Liver (tissue), 9 donors: ENCODE data around the gene CDK5RAP3. TPM values are rescaled to one million over a fixed set of nuclear protein-coding genes. Genes with fewer than 3 reads are reported as not detected.
"Not testable (repeated sequence)": the region's sequence is repeated elsewhere in the genome, so short reads cannot be mapped to it uniquely, and the experiment has no call there.

Experiments
- DNase-seq: peaks from one replicate; pipeline ENCODE4 v3.0.0-alpha.2; 2017; ENCODE audit warnings: low spot score
- H3K27ac ChIP-seq, 2 donors: one replicate each; pipeline ENCODE4 v1.7.0; 2013; ENCODE audit warnings: inconsistent platforms in 2 of 2, low read length in 2 of 2, control low read depth in 1 of 2, low read depth in 1 of 2, mild to moderate bottlenecking in 1 of 2
- H3K27me3 ChIP-seq, 4 donors: one replicate each; pipeline versions ENCODE4 v1.6.1 to v1.7.0; 2013; ENCODE audit warnings: low read length in 3 of 4, inconsistent platforms in 1 of 4, mild to moderate bottlenecking in 1 of 4, moderate library complexity in 1 of 4; ENCODE audit not compliant: control insufficient read depth in 4 of 4, insufficient read depth in 4 of 4
- H3K36me3 ChIP-seq, 4 donors: one replicate each; pipeline versions ENCODE4 v1.6.1 to v1.7.0; 2013; ENCODE audit warnings: low read length in 3 of 4, mild to moderate bottlenecking in 3 of 4, low read depth in 1 of 4, moderate library complexity in 1 of 4; ENCODE audit not compliant: control insufficient read depth in 4 of 4, insufficient read depth in 3 of 4
- H3K4me1 ChIP-seq, 4 donors: one replicate each; pipeline versions ENCODE4 v1.6.1 to v1.7.0; 2013; ENCODE audit warnings: low read length in 3 of 4, mild to moderate bottlenecking in 3 of 4, moderate library complexity in 1 of 4; ENCODE audit not compliant: control insufficient read depth in 4 of 4, insufficient read depth in 4 of 4
- H3K4me3 ChIP-seq, 3 donors: one replicate each; pipeline versions ENCODE4 v1.6.1 to v1.7.0; 2013; ENCODE audit warnings: low read length in 3 of 3, control low read depth in 1 of 3, low read depth in 1 of 3, mild to moderate bottlenecking in 1 of 3
- H3K9ac ChIP-seq, 2 donors: one replicate each; pipeline ENCODE4 v1.7.0; 2013; ENCODE audit warnings: low read length in 2 of 2, mild to moderate bottlenecking in 2 of 2, moderate library complexity in 2 of 2, control low read depth in 1 of 2, low read depth in 1 of 2
- H3K9me3 ChIP-seq, 4 donors: one replicate each; pipeline versions ENCODE4 v1.6.1 to v1.7.0; 2013; ENCODE audit warnings: low read length in 3 of 4; ENCODE audit not compliant: control insufficient read depth in 4 of 4
- EGR1 ChIP-seq, 2 donors: IDR thresholded peaks; 2 replicates each; pipeline ENCODE4 v1.6.1; 2016 to 2018; ENCODE audit warnings: antibody characterized with exemption in 2 of 2, low read depth in 2 of 2
- FOXA1 ChIP-seq: IDR thresholded peaks from 2 replicates; pipeline ENCODE4 v1.6.1; 2016; ENCODE audit warnings: antibody characterized with exemption
- FOXA2 ChIP-seq: IDR thresholded peaks from 2 replicates; pipeline ENCODE4 v1.6.1; 2016; ENCODE audit warnings: antibody characterized with exemption
- GABPA ChIP-seq, 2 donors: IDR thresholded peaks in 1 of 2; conservative IDR thresholded peaks in 1 of 2; 2 replicates each; pipeline ENCODE4 v1.6.1; 2016; ENCODE audit warnings: antibody characterized with exemption in 2 of 2, mild to moderate bottlenecking in 1 of 2, moderate library complexity in 1 of 2
- HNF4A ChIP-seq, 2 donors: conservative IDR thresholded peaks; 2 replicates each; pipeline ENCODE4 v1.6.1; 2016; ENCODE audit warnings: antibody characterized with exemption in 2 of 2, mild to moderate bottlenecking in 2 of 2
- HNF4G ChIP-seq: IDR thresholded peaks from 2 replicates; pipeline ENCODE4 v1.6.1; 2016; ENCODE audit warnings: antibody characterized with exemption
- JUND ChIP-seq, 2 donors: IDR thresholded peaks; 2 replicates each; pipeline ENCODE4 v1.6.1; 2016; ENCODE audit warnings: antibody characterized with exemption in 2 of 2
- NR2F2 ChIP-seq: IDR thresholded peaks from 2 replicates; pipeline ENCODE4 v1.6.1; 2016; ENCODE audit warnings: antibody characterized with exemption
- RXRA ChIP-seq, 2 donors: IDR thresholded peaks; 2 replicates each; pipeline ENCODE4 v1.6.1; 2017 to 2018; ENCODE audit warnings: antibody characterized with exemption in 2 of 2, mild to moderate bottlenecking in 1 of 2
- SP1 ChIP-seq: IDR thresholded peaks from 2 replicates; pipeline ENCODE4 v1.6.1; 2018; ENCODE audit warnings: antibody characterized with exemption, mild to moderate bottlenecking
- TAF1 ChIP-seq: conservative IDR thresholded peaks from 2 replicates; pipeline ENCODE4 v1.6.1; 2016; ENCODE audit warnings: antibody characterized with exemption, mild to moderate bottlenecking
- YY1 ChIP-seq: IDR thresholded peaks from 2 replicates; pipeline ENCODE4 v1.6.1; 2016; ENCODE audit warnings: antibody characterized with exemption, mild to moderate bottlenecking
- WGBS: extraction: QIAGEN DNeasy Blood & Tissue Kit; methylation state at CpG from one replicate; pipeline ENCODE4 v1.1.7; 2013; 5-methylcytosine and 5-hydroxymethylcytosine counted together
- polyA plus RNA-seq, 2 donors: library from polyadenylated mRNA; stranded (reverse) in 1 of 2; unstranded in 1 of 2; fragments of 200-250 nt in 1 of 2; fragments of >200 nt in 1 of 2; fragmentation: Nextera tagmentation in 1 of 2; extraction: Ambion mirVana in 1 of 2; gene quantifications; one replicate each; pipeline versions ENCODE4 v1.2.1 to v1.2.3, GENCODE V29; 2013 to 2015
- total RNA-seq, 2 donors: library from RNA; depleted of rRNA; stranded (reverse); fragments of >200 nt; gene quantifications; one replicate each; pipeline ENCODE4 v1.2.3, GENCODE V29; 2014
- TF ChIP-seq, protein P1 (sequence below): IDR thresholded peaks from 2 replicates; pipeline ENCODE4 v1.6.1; 2016; ENCODE audit warnings: antibody characterized with exemption
- TF ChIP-seq, protein P2 (sequence below): IDR thresholded peaks from 2 replicates; pipeline ENCODE4 v1.6.1; 2016; ENCODE audit warnings: antibody characterized with exemption, mild to moderate bottlenecking
- TF ChIP-seq, protein P3 (sequence below): IDR thresholded peaks from 2 replicates; pipeline ENCODE4 v1.6.1; 2016; ENCODE audit warnings: antibody characterized with exemption
- TF ChIP-seq, protein P4 (sequence below): IDR thresholded peaks from 2 replicates; pipeline ENCODE4 v1.6.1; 2016; ENCODE audit warnings: antibody characterized with exemption
- TF ChIP-seq, protein P5 (sequence below): fragments of 150-350 bp; IDR thresholded peaks from 2 replicates; pipeline ENCODE4 v1.5.1; 2017; ENCODE audit warnings: improper control_type of control experiment, low read depth, low read length; ENCODE audit not compliant: missing input control
- donor health status: healthy.
- donor health status: healthy.
- donor health status: healthy.
- donor health status: healthy.
- donor health status: healthy.

Gene CDK5RAP3
- total and polyA plus RNA-seq, 4 donors = 44.6 to 120 (median 74.7) TPM

DNA sequence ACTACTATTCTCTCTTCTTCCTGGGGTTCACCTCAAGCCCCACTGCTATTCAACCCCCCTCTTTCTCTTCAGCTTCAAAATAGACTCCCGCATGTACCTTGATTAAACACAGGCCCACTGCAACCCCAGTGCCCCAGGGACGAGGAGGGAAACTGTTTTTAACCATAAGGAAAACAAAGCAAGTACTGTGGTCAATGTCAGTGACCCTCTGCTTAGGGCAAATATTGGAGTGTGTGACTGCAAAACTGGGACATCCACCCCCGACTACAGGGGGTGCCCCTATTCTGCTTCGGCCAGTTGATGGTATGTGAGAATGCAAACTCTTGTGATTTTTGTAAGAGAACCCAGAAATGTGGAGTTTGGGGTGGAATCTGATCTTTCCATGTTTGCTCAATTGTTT is 39.1 kb upstream of the CDK5RAP3 start:
- TF ChIP-seq HNF4G (no peak), NR2F2 (no peak), EGR1 (IDR thresholded peaks at IDR 0.05; ENCODE audit: low read depth in 2 of 2) (no peak)
- TF ChIP-seq, protein P1, sequence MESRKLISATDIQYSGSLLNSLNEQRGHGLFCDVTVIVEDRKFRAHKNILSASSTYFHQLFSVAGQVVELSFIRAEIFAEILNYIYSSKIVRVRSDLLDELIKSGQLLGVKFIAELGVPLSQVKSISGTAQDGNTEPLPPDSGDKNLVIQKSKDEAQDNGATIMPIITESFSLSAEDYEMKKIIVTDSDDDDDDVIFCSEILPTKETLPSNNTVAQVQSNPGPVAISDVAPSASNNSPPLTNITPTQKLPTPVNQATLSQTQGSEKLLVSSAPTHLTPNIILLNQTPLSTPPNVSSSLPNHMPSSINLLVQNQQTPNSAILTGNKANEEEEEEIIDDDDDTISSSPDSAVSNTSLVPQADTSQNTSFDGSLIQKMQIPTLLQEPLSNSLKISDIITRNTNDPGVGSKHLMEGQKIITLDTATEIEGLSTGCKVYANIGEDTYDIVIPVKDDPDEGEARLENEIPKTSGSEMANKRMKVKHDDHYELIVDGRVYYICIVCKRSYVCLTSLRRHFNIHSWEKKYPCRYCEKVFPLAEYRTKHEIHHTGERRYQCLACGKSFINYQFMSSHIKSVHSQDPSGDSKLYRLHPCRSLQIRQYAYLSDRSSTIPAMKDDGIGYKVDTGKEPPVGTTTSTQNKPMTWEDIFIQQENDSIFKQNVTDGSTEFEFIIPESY = no peak
- Histone ChIP-seq H3K36me3 (peaks cover 0 to 14% (median 7%) of the 10 kb centered on the region in 4 donors), H3K9me3 (no peaks in the 10 kb centered on the region), H3K9ac (no peak overlapping the region), H3K4me3 (no peak overlapping the region), H3K4me1 (no peaks in the 10 kb centered on the region), H3K27ac (no peak overlapping the region), H3K27me3 (no peaks in the 10 kb centered on the region)
- no peak for DNase-seq
- WGBS = 74% methylated on average over 4 of the region's 4 CpGs

DNA sequence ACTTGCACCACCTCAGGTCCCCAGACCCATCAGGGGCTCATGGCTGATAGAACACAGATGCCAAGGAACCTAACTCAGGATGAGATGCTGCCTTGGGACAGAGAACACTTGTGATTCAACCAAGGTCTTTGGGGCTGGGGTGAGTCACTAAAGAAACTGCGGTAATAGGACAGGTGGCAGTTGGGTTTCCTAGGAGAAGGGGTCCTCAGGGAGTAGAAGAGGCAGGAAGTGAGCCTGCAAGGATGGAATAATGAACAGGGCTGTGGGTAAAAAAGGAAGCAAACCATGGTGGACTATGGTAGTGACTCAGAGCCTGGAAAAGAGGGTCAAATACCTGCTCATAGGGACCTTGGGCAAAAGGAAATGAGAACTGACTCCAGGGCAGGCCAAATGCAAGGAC is 36.1 kb upstream of the CDK5RAP3 start:
- H3K27ac ChIP-seq = no peak overlapping the region
- WGBS = 95% methylated on average over 1 of the region's 1 CpG
- TF ChIP-seq FOXA1 (no peak), HNF4A (conservative IDR thresholded peaks at IDR 0.05) (no peak), FOXA2 (no peak), TAF1 (no peak), GABPA (IDR thresholded peaks at IDR 0.05 in 1 of 2, conservative IDR thresholded peaks at IDR 0.05 in 1 of 2) (no peak), RXRA (IDR thresholded peaks at IDR 0.05) (no peak), NR2F2 (no peak), HNF4G (no peak), EGR1 (IDR thresholded peaks at IDR 0.05; ENCODE audit: low read depth in 2 of 2) (no peak), JUND (IDR thresholded peaks at IDR 0.05) (no peak), YY1 (no peak), SP1 (no peak)
- TF ChIP-seq, protein P2, sequence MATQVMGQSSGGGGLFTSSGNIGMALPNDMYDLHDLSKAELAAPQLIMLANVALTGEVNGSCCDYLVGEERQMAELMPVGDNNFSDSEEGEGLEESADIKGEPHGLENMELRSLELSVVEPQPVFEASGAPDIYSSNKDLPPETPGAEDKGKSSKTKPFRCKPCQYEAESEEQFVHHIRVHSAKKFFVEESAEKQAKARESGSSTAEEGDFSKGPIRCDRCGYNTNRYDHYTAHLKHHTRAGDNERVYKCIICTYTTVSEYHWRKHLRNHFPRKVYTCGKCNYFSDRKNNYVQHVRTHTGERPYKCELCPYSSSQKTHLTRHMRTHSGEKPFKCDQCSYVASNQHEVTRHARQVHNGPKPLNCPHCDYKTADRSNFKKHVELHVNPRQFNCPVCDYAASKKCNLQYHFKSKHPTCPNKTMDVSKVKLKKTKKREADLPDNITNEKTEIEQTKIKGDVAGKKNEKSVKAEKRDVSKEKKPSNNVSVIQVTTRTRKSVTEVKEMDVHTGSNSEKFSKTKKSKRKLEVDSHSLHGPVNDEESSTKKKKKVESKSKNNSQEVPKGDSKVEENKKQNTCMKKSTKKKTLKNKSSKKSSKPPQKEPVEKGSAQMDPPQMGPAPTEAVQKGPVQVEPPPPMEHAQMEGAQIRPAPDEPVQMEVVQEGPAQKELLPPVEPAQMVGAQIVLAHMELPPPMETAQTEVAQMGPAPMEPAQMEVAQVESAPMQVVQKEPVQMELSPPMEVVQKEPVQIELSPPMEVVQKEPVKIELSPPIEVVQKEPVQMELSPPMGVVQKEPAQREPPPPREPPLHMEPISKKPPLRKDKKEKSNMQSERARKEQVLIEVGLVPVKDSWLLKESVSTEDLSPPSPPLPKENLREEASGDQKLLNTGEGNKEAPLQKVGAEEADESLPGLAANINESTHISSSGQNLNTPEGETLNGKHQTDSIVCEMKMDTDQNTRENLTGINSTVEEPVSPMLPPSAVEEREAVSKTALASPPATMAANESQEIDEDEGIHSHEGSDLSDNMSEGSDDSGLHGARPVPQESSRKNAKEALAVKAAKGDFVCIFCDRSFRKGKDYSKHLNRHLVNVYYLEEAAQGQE = no peak
- TF ChIP-seq, protein P1 = no peak
- TF ChIP-seq, protein P3, sequence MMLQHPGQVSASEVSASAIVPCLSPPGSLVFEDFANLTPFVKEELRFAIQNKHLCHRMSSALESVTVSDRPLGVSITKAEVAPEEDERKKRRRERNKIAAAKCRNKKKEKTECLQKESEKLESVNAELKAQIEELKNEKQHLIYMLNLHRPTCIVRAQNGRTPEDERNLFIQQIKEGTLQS = no peak
- TF ChIP-seq, protein P4, sequence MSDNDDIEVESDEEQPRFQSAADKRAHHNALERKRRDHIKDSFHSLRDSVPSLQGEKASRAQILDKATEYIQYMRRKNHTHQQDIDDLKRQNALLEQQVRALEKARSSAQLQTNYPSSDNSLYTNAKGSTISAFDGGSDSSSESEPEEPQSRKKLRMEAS = no peak
- TF ChIP-seq, protein P5, sequence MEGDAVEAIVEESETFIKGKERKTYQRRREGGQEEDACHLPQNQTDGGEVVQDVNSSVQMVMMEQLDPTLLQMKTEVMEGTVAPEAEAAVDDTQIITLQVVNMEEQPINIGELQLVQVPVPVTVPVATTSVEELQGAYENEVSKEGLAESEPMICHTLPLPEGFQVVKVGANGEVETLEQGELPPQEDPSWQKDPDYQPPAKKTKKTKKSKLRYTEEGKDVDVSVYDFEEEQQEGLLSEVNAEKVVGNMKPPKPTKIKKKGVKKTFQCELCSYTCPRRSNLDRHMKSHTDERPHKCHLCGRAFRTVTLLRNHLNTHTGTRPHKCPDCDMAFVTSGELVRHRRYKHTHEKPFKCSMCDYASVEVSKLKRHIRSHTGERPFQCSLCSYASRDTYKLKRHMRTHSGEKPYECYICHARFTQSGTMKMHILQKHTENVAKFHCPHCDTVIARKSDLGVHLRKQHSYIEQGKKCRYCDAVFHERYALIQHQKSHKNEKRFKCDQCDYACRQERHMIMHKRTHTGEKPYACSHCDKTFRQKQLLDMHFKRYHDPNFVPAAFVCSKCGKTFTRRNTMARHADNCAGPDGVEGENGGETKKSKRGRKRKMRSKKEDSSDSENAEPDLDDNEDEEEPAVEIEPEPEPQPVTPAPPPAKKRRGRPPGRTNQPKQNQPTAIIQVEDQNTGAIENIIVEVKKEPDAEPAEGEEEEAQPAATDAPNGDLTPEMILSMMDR = no peak
- H3K27me3 ChIP-seq = no peaks in the 10 kb centered on the region
- H3K9me3 ChIP-seq = no peaks in the 10 kb centered on the region
- H3K9ac ChIP-seq = no peak overlapping the region
- no peak overlapping the region for H3K4me3 ChIP-seq
- DNase-seq = no peak
- H3K4me1 ChIP-seq = no peaks in the 10 kb centered on the region
- peaks cover 0 to 6% (median 2%) of the 10 kb centered on the region in 4 donors for H3K36me3 ChIP-seq

DNA sequence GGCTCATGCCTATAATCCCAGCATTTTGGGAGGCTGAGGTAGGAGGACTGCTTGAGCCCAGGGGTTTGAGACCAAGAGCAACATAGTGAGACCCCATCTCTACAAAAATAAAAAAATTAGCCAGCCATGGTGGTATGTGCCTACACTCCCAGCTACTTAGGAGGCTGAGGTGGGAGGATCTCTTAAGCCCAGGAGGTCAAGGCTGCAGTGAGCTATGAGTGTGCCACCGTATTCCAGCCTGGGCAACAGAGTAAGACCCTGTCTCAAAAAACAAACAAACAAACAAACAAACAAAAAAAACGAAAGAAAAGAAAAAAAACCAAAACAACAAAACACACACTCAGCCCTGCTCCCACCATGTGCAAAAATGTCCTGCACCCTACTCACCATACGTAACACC is 35.4 kb upstream of the CDK5RAP3 start:
- 76% methylated on average over 3 of the region's 3 CpGs for WGBS
- DNase-seq, H3K27me3 ChIP-seq, H3K27ac ChIP-seq, H3K4me1 ChIP-seq, H3K4me3 ChIP-seq, H3K9me3 ChIP-seq, H3K9ac ChIP-seq, H3K36me3 ChIP-seq: not testable (repeated sequence)
